WTC11 (cell line): ENCODE measurements around the gene MAP9.

Source experiments
- ATF1 ChIP-seq: sonication (generic); formaldehyde crosslinking; IDR thresholded peaks from 2 replicates; pipeline ENCODE4 v1.8.1; 2023; ENCODE audit warnings: mild to moderate bottlenecking, moderate library complexity, missing genetic modification reagents
- CREM ChIP-seq: sonication (generic); formaldehyde crosslinking; IDR thresholded peaks from 2 replicates; pipeline ENCODE4 v1.8.1; 2022; ENCODE audit warnings: mild to moderate bottlenecking, missing genetic modification reagents, moderate library complexity
- CTCF ChIP-seq: fragments of 200-600 bp; IDR thresholded peaks from 2 replicates; pipeline ENCODE4 v1.8.0; 2022; ENCODE audit warnings: antibody characterized with exemption

DNA sequence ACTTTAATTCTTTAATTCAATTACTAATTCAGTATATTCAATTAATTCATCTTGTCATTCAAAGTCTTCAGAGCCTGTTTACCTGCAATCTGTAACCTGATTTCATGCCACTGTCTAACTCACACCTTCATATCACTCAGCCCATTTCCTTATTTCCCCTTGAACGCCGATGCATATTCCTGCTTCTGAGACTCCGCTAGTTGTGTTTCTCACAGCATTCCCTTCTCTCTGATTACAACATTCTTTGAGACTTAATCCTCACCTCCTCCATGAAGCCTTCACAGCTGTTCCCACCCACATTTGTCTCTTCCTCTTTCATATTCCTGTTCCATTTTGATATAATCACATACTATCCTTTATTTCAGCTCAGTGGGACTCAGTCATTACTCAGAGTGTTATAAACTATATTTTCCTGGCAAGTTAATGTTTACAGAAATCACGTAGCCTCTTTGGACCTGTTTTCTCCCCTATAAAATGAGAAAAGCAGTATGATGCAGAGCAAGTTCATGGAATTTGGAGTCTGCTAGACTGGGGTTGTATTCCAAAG, 69.0 kb downstream of the MAP9 start:
- no peak for TF ChIP-seq CREM (CRISPR knock-in tag)
- TF ChIP-seq ATF1 (CRISPR knock-in tag), result no peak
- TF ChIP-seq CTCF, result no peak
